ENCODE measurements around the gene TMTC1.

The TMTC1 gene

DNA sequence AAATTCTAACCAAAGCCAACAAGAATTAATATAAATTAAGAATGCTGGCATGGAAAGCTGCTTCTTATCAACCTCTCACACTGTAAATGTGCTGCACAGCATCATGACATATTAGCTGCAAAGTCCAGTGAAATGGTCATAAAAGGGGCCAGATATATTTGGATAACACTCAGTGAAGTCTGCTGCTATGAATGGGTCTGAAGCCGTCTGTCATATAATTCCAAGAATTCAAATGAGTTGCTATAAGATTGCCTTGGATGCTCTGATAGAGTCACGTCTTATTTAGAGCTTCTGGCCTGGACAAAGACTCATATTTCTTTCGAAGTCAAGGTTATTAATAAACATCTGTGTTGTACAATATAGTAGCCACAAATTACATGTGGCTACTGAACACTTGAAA, 231.9 kb downstream of the TMTC1 start:
- H3K27me3 ChIP-seq (ENCODE audit: control insufficient read depth, insufficient read depth, low read length), result no peaks in the 10 kb centered on the region
- H3K4me1 ChIP-seq (ENCODE audit: control insufficient read depth, insufficient read depth, low read length), result no peaks in the 10 kb centered on the region
- no peak overlapping the region for H3K4me3 ChIP-seq (ENCODE audit: low read length)
- H3K9ac ChIP-seq (ENCODE audit: low read length), result no peak overlapping the region
- no peaks in the 10 kb centered on the region for H3K36me3 ChIP-seq (ENCODE audit: control insufficient read depth, insufficient read depth, low read length)
- no peaks in the 10 kb centered on the region for H3K9me3 ChIP-seq (ENCODE audit: control insufficient read depth, low read length)

DNA sequence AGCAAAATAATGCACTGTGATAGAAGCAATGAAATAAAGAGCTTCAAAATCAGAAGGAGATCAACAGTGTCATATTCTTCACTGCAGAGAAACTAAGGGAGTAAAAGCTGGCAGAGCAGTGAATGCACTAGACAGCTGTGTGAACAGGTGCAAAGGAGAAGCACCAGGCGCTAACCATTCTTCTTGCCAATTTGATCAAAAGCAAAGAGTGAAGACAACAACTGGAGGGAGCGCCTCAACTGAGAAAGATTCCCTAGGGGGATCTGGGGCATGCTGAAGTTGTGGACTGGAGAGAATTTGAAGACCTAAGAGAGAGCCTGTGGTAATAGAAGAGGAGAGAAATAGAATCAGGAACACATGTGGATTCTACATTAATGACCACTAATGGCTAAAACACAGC, 235.9 kb downstream of the TMTC1 start:
- Histone ChIP-seq H3K4me3 (ENCODE audit: low read length) (no peak overlapping the region), H3K9me3 (ENCODE audit: control insufficient read depth, low read length) (no peaks in the 10 kb centered on the region), H3K9ac (ENCODE audit: low read length) (no peak overlapping the region), H3K36me3 (ENCODE audit: control insufficient read depth, insufficient read depth, low read length) (no peaks in the 10 kb centered on the region), H3K4me1 (ENCODE audit: control insufficient read depth, insufficient read depth, low read length) (no peaks in the 10 kb centered on the region), H3K27me3 (ENCODE audit: control insufficient read depth, insufficient read depth, low read length) (no peaks in the 10 kb centered on the region)

DNA sequence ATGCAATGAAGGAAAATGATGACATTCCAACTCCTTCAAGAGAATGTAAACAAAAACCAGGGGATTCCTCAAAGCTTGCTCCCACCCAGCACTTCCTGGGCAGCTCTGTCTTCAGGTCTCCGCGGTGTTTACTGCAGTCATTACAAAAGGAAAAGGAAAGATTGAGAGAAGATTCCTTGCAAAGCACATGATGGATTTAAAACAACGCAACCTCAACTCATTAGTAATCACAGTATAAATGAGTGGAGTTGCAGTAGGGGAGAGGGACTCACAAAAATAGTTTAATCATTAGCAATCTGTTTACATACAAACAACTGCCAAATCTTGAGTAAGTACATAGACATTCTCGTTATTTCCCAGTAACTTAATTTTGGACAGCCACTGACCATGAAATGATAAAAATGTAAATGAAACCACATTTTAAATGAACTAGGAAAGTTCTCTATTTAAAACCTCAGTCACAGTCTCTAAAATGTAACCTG, 236.6 kb downstream of the TMTC1 start:
- H3K9me3 ChIP-seq (ENCODE audit: control insufficient read depth, low read length), result no peaks in the 10 kb centered on the region
- no peaks in the 10 kb centered on the region for H3K27me3 ChIP-seq (ENCODE audit: control insufficient read depth, insufficient read depth, low read length)
- no peak overlapping the region for H3K4me3 ChIP-seq (ENCODE audit: low read length)
- H3K4me1 ChIP-seq (ENCODE audit: control insufficient read depth, insufficient read depth, low read length), result no peaks in the 10 kb centered on the region
- no peak overlapping the region for H3K9ac ChIP-seq (ENCODE audit: low read length)
- no peaks in the 10 kb centered on the region for H3K36me3 ChIP-seq (ENCODE audit: control insufficient read depth, insufficient read depth, low read length)

DNA sequence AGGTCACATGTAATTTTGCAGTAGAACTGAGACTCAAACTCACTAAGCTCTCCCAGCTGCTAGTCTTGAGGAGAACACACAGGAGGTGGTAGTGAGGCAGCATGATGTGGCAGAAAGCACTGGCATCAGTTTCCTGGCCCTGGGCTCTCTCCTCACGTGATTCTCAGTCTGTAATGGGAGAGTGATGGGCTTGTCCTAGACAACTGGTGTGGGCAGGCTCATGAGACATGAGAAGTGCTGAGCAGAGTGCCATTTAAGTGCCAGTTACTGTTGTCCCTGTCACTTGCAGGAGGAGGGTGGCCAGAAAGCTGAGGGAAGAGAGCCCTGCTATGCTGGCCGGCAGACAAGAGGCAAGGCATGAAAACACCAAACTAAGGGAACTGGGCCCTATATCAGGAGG, 237.7 kb downstream of the TMTC1 start:
- Histone ChIP-seq H3K9me3 (ENCODE audit: control insufficient read depth, low read length) (no peaks in the 10 kb centered on the region), H3K27me3 (ENCODE audit: control insufficient read depth, insufficient read depth, low read length) (no peaks in the 10 kb centered on the region), H3K36me3 (ENCODE audit: control insufficient read depth, insufficient read depth, low read length) (no peaks in the 10 kb centered on the region), H3K4me1 (ENCODE audit: control insufficient read depth, insufficient read depth, low read length) (no peaks in the 10 kb centered on the region), H3K9ac (ENCODE audit: low read length) (no peak overlapping the region), H3K4me3 (ENCODE audit: low read length) (no peak overlapping the region)

DNA sequence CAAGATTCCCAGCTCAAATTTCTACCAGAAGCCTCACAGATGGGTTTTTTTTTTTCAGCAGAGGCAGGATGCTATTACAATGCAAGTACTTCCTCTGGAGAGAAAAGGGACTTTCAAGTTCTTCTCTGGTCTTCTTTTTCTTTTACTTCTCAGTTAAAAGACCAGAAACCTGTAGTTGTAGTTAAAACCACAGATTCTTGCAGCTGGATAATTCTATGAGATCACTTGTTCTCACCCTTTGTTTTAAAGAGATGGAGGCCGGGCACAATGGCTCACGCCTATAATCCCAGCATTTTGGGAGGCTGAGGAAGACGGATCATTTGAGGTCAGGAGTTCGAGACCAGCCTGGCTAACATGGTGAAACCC, 238.7 kb downstream of the TMTC1 start:
- H3K9me3 ChIP-seq (ENCODE audit: control insufficient read depth, low read length), result no peaks in the 10 kb centered on the region
- H3K9ac ChIP-seq (ENCODE audit: low read length), result no peak overlapping the region
- H3K4me3 ChIP-seq (ENCODE audit: low read length), result no peak overlapping the region
- H3K27me3 ChIP-seq (ENCODE audit: control insufficient read depth, insufficient read depth, low read length), result no peaks in the 10 kb centered on the region
- no peaks in the 10 kb centered on the region for H3K36me3 ChIP-seq (ENCODE audit: control insufficient read depth, insufficient read depth, low read length)
- H3K4me1 ChIP-seq (ENCODE audit: control insufficient read depth, insufficient read depth, low read length), result no peaks in the 10 kb centered on the region

DNA sequence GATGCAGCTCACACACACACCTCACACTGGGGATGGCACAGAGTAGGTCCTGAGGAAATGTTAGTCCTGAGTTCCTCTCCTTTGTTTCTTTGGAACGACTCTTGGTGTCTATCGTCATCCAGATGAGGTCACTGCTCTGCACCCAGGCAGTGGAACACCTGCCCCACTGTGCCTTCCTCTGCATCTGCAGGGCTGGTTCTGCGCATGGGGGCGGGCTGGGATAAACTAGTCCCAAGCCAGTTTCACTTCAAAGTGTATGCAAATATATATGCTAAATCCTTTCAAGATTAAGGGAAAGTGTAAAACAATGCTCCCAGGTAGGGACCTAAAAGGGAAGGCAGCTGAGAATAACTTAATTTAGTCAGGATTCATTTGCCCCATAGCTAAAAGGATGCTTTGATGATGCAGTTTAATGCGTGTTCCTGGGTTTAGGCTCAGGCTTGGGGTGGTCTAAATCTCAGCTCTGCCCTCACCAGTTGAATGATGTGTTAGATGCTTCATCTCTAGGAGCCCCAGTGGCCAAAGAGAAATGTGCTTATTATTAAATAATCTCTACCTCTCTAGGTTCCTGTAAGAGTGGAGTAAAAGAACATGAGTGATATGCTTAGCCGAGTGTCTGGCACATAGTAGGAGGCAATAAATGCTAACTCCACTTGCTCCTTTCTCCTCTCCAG, 239.2 kb downstream of the TMTC1 start:
- Histone ChIP-seq H3K4me1 (ENCODE audit: control insufficient read depth, insufficient read depth, low read length) (no peaks in the 10 kb centered on the region), H3K27me3 (ENCODE audit: control insufficient read depth, insufficient read depth, low read length) (no peaks in the 10 kb centered on the region), H3K9ac (ENCODE audit: low read length) (no peak overlapping the region), H3K4me3 (ENCODE audit: low read length) (no peak overlapping the region), H3K36me3 (ENCODE audit: control insufficient read depth, insufficient read depth, low read length) (no peaks in the 10 kb centered on the region), H3K9me3 (ENCODE audit: control insufficient read depth, low read length) (no peaks in the 10 kb centered on the region)

- H3K27me3 ChIP-seq (ENCODE audit: control insufficient read depth, insufficient read depth, low read length), result no peaks in the 10 kb centered on the region
- H3K4me3 ChIP-seq (ENCODE audit: low read length), result no peak overlapping the region
- H3K9ac ChIP-seq (ENCODE audit: low read length), result no peak overlapping the region
- H3K9me3 ChIP-seq (ENCODE audit: control insufficient read depth, low read length), result no peaks in the 10 kb centered on the region
- no peaks in the 10 kb centered on the region for H3K36me3 ChIP-seq (ENCODE audit: control insufficient read depth, insufficient read depth, low read length)
- H3K4me1 ChIP-seq (ENCODE audit: control insufficient read depth, insufficient read depth, low read length), result no peaks in the 10 kb centered on the region
Measured at GRCh38 chr12:29543036-29543435, 240.7 kb downstream of the TMTC1 start.

DNA sequence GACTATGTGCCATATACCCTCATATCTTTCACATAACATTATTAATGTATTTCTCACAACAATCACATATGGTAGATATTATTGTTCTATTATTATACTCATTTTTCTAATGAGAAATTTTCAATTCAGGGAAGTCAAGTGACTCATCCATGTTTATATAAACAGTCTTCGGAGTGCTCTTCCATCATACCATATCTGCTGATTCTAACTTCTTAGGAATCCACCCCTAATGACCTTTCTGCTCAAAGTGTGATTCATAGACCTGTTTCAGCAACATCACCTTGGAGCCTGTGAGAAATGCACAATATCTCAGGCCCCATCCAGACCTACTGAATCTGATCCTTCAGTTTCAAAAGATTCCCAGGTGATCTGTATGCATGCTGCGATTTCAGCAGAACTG, 246.4 kb downstream of the TMTC1 start:
- no peak overlapping the region for H3K9ac ChIP-seq (ENCODE audit: low read length)
- no peaks in the 10 kb centered on the region for H3K27me3 ChIP-seq (ENCODE audit: control insufficient read depth, insufficient read depth, low read length)
- H3K9me3 ChIP-seq (ENCODE audit: control insufficient read depth, low read length), result no peaks in the 10 kb centered on the region
- no peak overlapping the region for H3K4me3 ChIP-seq (ENCODE audit: low read length)
- H3K4me1 ChIP-seq (ENCODE audit: control insufficient read depth, insufficient read depth, low read length), result no peaks in the 10 kb centered on the region
- H3K36me3 ChIP-seq (ENCODE audit: control insufficient read depth, insufficient read depth, low read length), result no peaks in the 10 kb centered on the region

GRCh38 chr12:29534935-29535334, 248.8 kb downstream of the TMTC1 start:
- no peaks in the 10 kb centered on the region for H3K27me3 ChIP-seq (ENCODE audit: control insufficient read depth, insufficient read depth, low read length)
- no peaks in the 10 kb centered on the region for H3K36me3 ChIP-seq (ENCODE audit: control insufficient read depth, insufficient read depth, low read length)
- no peak overlapping the region for H3K4me3 ChIP-seq (ENCODE audit: low read length)
- H3K9ac ChIP-seq (ENCODE audit: low read length), result no peak overlapping the region
- no peaks in the 10 kb centered on the region for H3K9me3 ChIP-seq (ENCODE audit: control insufficient read depth, low read length)
- no peaks in the 10 kb centered on the region for H3K4me1 ChIP-seq (ENCODE audit: control insufficient read depth, insufficient read depth, low read length)

GRCh38 chr12:29533815-29534489, 249.8 kb downstream of the TMTC1 start:
- no peaks in the 10 kb centered on the region for H3K4me1 ChIP-seq (ENCODE audit: control insufficient read depth, insufficient read depth, low read length)
- H3K9me3 ChIP-seq (ENCODE audit: control insufficient read depth, low read length), result no peaks in the 10 kb centered on the region
- no peak overlapping the region for H3K4me3 ChIP-seq (ENCODE audit: low read length)
- H3K36me3 ChIP-seq (ENCODE audit: control insufficient read depth, insufficient read depth, low read length), result no peaks in the 10 kb centered on the region
- no peaks in the 10 kb centered on the region for H3K27me3 ChIP-seq (ENCODE audit: control insufficient read depth, insufficient read depth, low read length)
- no peak overlapping the region for H3K9ac ChIP-seq (ENCODE audit: low read length)

GRCh38 chr12:29531471-29531870, 252.3 kb downstream of the TMTC1 start:
- H3K9me3 ChIP-seq (ENCODE audit: control insufficient read depth, low read length), result no peaks in the 10 kb centered on the region
- no peaks in the 10 kb centered on the region for H3K4me1 ChIP-seq (ENCODE audit: control insufficient read depth, insufficient read depth, low read length)
- H3K27me3 ChIP-seq (ENCODE audit: control insufficient read depth, insufficient read depth, low read length), result no peaks in the 10 kb centered on the region
- no peak overlapping the region for H3K9ac ChIP-seq (ENCODE audit: low read length)
- H3K36me3 ChIP-seq (ENCODE audit: control insufficient read depth, insufficient read depth, low read length), result no peaks in the 10 kb centered on the region
- no peak overlapping the region for H3K4me3 ChIP-seq (ENCODE audit: low read length)

GRCh38 chr12:29530436-29530835, 253.3 kb downstream of the TMTC1 start:
- Histone ChIP-seq H3K9ac (ENCODE audit: low read length) (no peak overlapping the region), H3K4me3 (ENCODE audit: low read length) (no peak overlapping the region), H3K9me3 (ENCODE audit: control insufficient read depth, low read length) (no peaks in the 10 kb centered on the region), H3K4me1 (ENCODE audit: control insufficient read depth, insufficient read depth, low read length) (no peaks in the 10 kb centered on the region), H3K36me3 (ENCODE audit: control insufficient read depth, insufficient read depth, low read length) (no peaks in the 10 kb centered on the region), H3K27me3 (ENCODE audit: control insufficient read depth, insufficient read depth, low read length) (no peaks in the 10 kb centered on the region)

Data from mucosa of stomach (tissue), 1 donor.